SK-N-SH (cell line): ENCODE data around the gene CEBPA.

Experiments
- EP300 ChIP-seq, 2 experiments: IDR thresholded peaks; 2 replicates each; pipeline versions ENCODE4 v1.4.0 to v1.6.1; 2012; ENCODE audit warnings: borderline replicate concordance in 1 of 2, low read depth in 1 of 2, low read length in 1 of 2
- FOSL2 ChIP-seq: IDR thresholded peaks from 2 replicates; pipeline ENCODE4 v1.4.0; 2012; ENCODE audit warnings: low read depth, mild to moderate bottlenecking, moderate library complexity, borderline replicate concordance
- FOXJ3 ChIP-seq: sonication (generic); formaldehyde crosslinking; IDR thresholded peaks from 2 replicates; pipeline ENCODE4 v1.5.1; 2020; ENCODE audit warnings: mild to moderate bottlenecking, missing genetic modification reagents
- FOXM1 ChIP-seq: IDR thresholded peaks from 2 replicates; pipeline ENCODE4 v1.4.0; 2012; ENCODE audit warnings: low read depth, mild to moderate bottlenecking
- JUND ChIP-seq: IDR thresholded peaks from 2 replicates; pipeline ENCODE4 v1.4.0; 2012
- MXI1 ChIP-seq: IDR thresholded peaks from 2 replicates; pipeline ENCODE4 v1.6.1; 2012; ENCODE audit warnings: mild to moderate bottlenecking, low read depth, low read length, improper control_type of control experiment
- POLR2AphosphoS5 ChIP-seq: IDR thresholded peaks from 2 replicates; pipeline ENCODE4 v1.6.1; 2012; ENCODE audit warnings: low read depth, low read length
- RAD21 ChIP-seq: IDR thresholded peaks from 2 replicates; pipeline ENCODE4 v1.6.1; 2012; ENCODE audit warnings: mild to moderate bottlenecking, low read length
- RFX5 ChIP-seq: IDR thresholded peaks from 2 replicates; pipeline ENCODE4 v1.6.1; 2012; ENCODE audit warnings: mild to moderate bottlenecking, improper control_type of control experiment, low read length
- SIN3A ChIP-seq: IDR thresholded peaks from 2 replicates; pipeline ENCODE4 v1.6.1; 2012; ENCODE audit warnings: low read depth, mild to moderate bottlenecking, low read length, moderate library complexity, borderline replicate concordance
- TCF12 ChIP-seq: IDR thresholded peaks from 2 replicates; pipeline ENCODE4 v1.4.0; 2012
- TF ChIP-seq, protein P1 (sequence below): IDR thresholded peaks from 2 replicates; pipeline ENCODE4 v1.6.1; 2012; ENCODE audit warnings: mild to moderate bottlenecking, low read depth, low read length, moderate library complexity
- TF ChIP-seq, protein P2 (sequence below): fragments of 200-600 bp; sonication (generic); IDR thresholded peaks from 2 replicates; pipeline ENCODE4 v1.6.1; 2017; ENCODE audit warnings: antibody characterized with exemption, mild to moderate bottlenecking, moderate library complexity
- TF ChIP-seq, protein P3 (sequence below): IDR thresholded peaks from 2 replicates; pipeline ENCODE4 v1.4.0; 2012; ENCODE audit warnings: low read depth

GRCh38 chr19:33289261-33289660, 13.1 kb downstream of the CEBPA start:
- TF ChIP-seq, protein P1, sequence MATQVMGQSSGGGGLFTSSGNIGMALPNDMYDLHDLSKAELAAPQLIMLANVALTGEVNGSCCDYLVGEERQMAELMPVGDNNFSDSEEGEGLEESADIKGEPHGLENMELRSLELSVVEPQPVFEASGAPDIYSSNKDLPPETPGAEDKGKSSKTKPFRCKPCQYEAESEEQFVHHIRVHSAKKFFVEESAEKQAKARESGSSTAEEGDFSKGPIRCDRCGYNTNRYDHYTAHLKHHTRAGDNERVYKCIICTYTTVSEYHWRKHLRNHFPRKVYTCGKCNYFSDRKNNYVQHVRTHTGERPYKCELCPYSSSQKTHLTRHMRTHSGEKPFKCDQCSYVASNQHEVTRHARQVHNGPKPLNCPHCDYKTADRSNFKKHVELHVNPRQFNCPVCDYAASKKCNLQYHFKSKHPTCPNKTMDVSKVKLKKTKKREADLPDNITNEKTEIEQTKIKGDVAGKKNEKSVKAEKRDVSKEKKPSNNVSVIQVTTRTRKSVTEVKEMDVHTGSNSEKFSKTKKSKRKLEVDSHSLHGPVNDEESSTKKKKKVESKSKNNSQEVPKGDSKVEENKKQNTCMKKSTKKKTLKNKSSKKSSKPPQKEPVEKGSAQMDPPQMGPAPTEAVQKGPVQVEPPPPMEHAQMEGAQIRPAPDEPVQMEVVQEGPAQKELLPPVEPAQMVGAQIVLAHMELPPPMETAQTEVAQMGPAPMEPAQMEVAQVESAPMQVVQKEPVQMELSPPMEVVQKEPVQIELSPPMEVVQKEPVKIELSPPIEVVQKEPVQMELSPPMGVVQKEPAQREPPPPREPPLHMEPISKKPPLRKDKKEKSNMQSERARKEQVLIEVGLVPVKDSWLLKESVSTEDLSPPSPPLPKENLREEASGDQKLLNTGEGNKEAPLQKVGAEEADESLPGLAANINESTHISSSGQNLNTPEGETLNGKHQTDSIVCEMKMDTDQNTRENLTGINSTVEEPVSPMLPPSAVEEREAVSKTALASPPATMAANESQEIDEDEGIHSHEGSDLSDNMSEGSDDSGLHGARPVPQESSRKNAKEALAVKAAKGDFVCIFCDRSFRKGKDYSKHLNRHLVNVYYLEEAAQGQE, result no peak
- TF ChIP-seq TCF12, result no peak
- TF ChIP-seq, protein P2, sequence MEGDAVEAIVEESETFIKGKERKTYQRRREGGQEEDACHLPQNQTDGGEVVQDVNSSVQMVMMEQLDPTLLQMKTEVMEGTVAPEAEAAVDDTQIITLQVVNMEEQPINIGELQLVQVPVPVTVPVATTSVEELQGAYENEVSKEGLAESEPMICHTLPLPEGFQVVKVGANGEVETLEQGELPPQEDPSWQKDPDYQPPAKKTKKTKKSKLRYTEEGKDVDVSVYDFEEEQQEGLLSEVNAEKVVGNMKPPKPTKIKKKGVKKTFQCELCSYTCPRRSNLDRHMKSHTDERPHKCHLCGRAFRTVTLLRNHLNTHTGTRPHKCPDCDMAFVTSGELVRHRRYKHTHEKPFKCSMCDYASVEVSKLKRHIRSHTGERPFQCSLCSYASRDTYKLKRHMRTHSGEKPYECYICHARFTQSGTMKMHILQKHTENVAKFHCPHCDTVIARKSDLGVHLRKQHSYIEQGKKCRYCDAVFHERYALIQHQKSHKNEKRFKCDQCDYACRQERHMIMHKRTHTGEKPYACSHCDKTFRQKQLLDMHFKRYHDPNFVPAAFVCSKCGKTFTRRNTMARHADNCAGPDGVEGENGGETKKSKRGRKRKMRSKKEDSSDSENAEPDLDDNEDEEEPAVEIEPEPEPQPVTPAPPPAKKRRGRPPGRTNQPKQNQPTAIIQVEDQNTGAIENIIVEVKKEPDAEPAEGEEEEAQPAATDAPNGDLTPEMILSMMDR, result no peak
- no peak for TF ChIP-seq RAD21
- TF ChIP-seq, protein P3, sequence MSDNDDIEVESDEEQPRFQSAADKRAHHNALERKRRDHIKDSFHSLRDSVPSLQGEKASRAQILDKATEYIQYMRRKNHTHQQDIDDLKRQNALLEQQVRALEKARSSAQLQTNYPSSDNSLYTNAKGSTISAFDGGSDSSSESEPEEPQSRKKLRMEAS, result no peak
- no peak for TF ChIP-seq MXI1
- TF ChIP-seq EP300 (IDR thresholded peaks at IDR 0.05; ENCODE audit: borderline replicate concordance in 1 of 2, low read depth in 1 of 2, low read length in 1 of 2), result no peak
- TF ChIP-seq POLR2AphosphoS5, result no peak
- no peak for TF ChIP-seq JUND
- TF ChIP-seq RFX5, result no peak
- TF ChIP-seq SIN3A, result no peak
- TF ChIP-seq FOSL2, result no peak
- TF ChIP-seq FOXJ3 (CRISPR knock-in tag), result no peak
- no peak for TF ChIP-seq FOXM1
